ENCODE data around the gene QRFPR. TPM values are rescaled to one million over a fixed set of nuclear protein-coding genes. Genes with fewer than 3 reads are reported as not detected.

The QRFPR gene
- polyA plus RNA-seq, 3 donors = not detected

DNA sequence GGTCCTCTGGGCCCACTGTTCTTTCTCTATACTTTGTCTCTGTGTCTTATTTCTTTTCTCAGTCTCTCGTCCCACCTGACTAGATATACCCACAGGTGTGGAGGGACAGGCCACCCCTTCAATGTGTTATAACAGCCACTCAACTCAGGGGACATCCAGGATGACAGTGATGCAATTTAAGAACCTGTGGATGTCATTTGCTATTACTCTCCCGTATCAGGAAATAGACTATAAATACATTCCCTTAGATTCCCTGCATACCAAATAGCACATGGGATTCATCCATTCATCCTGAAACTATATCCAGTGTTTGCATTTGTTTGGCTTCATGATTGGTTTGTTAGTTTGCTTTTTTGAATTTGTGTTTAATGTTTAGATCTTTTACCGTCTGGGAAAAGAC, 16.6 kb upstream of the QRFPR start:
- H4K20me1 ChIP-seq (ENCODE audit: insufficient read depth, low read length) = no peaks in the 10 kb centered on the region
- no peak overlapping the region for H2AFZ ChIP-seq (ENCODE audit: insufficient read depth, low read depth, low read length, poor library complexity, severe bottlenecking)
- H3K4me3 ChIP-seq (replicated peaks in 1 of 3; ENCODE audit: low read depth in 2 of 3, low read length in 3 of 3) = no peak overlapping the region
- Mint-ChIP-seq H3K27me3 (ENCODE audit: low read depth in 3 of 3) (peaks cover 1 to 2% (median 1%) of the 10 kb centered on the region in 3 donors), H3K4me1 (no peaks in the 10 kb centered on the region), H3K4me3 (no peak overlapping the region), H3K27ac (no peak overlapping the region), H3K9me3 (peaks cover 0 to 5% (median 0%) of the 10 kb centered on the region in 7 donors), H3K36me3 (no peaks in the 10 kb centered on the region)
- no peaks in the 10 kb centered on the region for H3K9me3 ChIP-seq (replicated peaks in 1 of 2; ENCODE audit: control insufficient read depth in 1 of 2, insufficient read depth in 1 of 2, low read length in 2 of 2)
- no peak for DNase-seq
- H3K36me3 ChIP-seq (replicated peaks in 1 of 2; ENCODE audit: control insufficient read depth in 1 of 2, insufficient read depth in 2 of 2, low read length in 2 of 2) = no peaks in the 10 kb centered on the region
- no peaks in the 10 kb centered on the region for H3K4me1 ChIP-seq (ENCODE audit: control insufficient read depth in 1 of 2, insufficient read depth in 2 of 2, low read length in 2 of 2)
- H3K27ac ChIP-seq (ENCODE audit: low read depth in 1 of 2, low read length in 2 of 2) = no peak overlapping the region
- 100% methylated on average over 2 of the region's 3 CpGs for whole genome bisulfite sequencing (ENCODE audit: insufficient coverage)
- no peak overlapping the region for H3K9ac ChIP-seq (ENCODE audit: insufficient read depth, low read length, poor library complexity, severe bottlenecking)
- no peaks in the 10 kb centered on the region for H3K27me3 ChIP-seq (ENCODE audit: control insufficient read depth in 2 of 2, insufficient read depth in 2 of 2, low read length in 2 of 2)
- no peak overlapping the region for H3K4me2 ChIP-seq (replicated peaks; ENCODE audit: extremely low read depth, low read length, poor library complexity, severe bottlenecking)
- TF ChIP-seq, protein P1, sequence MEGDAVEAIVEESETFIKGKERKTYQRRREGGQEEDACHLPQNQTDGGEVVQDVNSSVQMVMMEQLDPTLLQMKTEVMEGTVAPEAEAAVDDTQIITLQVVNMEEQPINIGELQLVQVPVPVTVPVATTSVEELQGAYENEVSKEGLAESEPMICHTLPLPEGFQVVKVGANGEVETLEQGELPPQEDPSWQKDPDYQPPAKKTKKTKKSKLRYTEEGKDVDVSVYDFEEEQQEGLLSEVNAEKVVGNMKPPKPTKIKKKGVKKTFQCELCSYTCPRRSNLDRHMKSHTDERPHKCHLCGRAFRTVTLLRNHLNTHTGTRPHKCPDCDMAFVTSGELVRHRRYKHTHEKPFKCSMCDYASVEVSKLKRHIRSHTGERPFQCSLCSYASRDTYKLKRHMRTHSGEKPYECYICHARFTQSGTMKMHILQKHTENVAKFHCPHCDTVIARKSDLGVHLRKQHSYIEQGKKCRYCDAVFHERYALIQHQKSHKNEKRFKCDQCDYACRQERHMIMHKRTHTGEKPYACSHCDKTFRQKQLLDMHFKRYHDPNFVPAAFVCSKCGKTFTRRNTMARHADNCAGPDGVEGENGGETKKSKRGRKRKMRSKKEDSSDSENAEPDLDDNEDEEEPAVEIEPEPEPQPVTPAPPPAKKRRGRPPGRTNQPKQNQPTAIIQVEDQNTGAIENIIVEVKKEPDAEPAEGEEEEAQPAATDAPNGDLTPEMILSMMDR (IDR thresholded peaks at IDR 0.05) = no peak
- intact Hi-C loops (cut with micrococcal nuclease) = no loop called here
- no peaks in the 10 kb centered on the region for H3K79me2 ChIP-seq (ENCODE audit: insufficient read depth, low read length)

DNA sequence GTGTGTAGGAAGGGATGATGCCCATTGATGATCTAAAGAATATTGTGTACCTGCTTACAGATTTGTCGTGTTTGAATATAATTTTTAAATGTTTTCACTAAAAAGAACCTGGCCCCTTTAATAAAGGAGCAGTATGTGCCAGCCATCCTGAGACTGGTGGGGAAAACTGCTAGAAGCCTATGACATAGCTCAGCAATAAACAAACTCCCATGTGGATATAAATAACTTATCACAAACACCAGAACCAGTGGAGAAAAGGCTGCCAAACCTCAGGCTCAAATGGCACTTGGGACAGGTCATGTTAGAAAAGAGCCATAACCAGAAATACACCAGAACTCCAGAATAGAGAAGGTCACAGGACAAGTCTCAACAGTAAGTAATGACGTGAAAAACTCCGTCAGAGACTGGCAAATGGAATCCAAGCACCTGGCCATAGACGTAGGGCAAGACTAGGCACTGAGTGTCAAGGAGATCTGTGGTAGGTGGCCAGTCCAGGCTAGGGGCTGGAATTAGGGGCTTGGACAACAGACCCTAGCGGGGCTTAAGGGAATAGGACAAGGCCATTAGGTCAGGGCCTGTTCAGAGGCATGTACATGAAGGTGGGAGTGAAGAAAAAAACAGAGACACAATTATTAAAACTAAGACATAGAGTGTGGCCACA, 11.7 kb upstream of the QRFPR start:
- H3K27me3 Mint-ChIP-seq (ENCODE audit: low read depth in 3 of 3) = peaks cover 1 to 4% (median 2%) of the 10 kb centered on the region in 3 donors
- Histone ChIP-seq H3K27me3 (ENCODE audit: control insufficient read depth in 2 of 2, insufficient read depth in 2 of 2, low read length in 2 of 2) (no peaks in the 10 kb centered on the region), H3K79me2 (ENCODE audit: insufficient read depth, low read length) (no peaks in the 10 kb centered on the region), H4K20me1 (ENCODE audit: insufficient read depth, low read length) (no peaks in the 10 kb centered on the region), H3K9me3 (replicated peaks in 1 of 2; ENCODE audit: control insufficient read depth in 1 of 2, insufficient read depth in 1 of 2, low read length in 2 of 2) (no peaks in the 10 kb centered on the region), H3K27ac (ENCODE audit: low read depth in 1 of 2, low read length in 2 of 2) (no peak overlapping the region), H3K4me1 (ENCODE audit: control insufficient read depth in 1 of 2, insufficient read depth in 2 of 2, low read length in 2 of 2) (no peaks in the 10 kb centered on the region), H3K4me3 (replicated peaks in 1 of 3; ENCODE audit: low read depth in 2 of 3, low read length in 3 of 3) (no peak overlapping the region), H3K9ac (ENCODE audit: insufficient read depth, low read length, poor library complexity, severe bottlenecking) (no peak overlapping the region), H3K4me2 (replicated peaks; ENCODE audit: extremely low read depth, low read length, poor library complexity, severe bottlenecking) (no peak overlapping the region), H2AFZ (ENCODE audit: insufficient read depth, low read depth, low read length, poor library complexity, severe bottlenecking) (no peak overlapping the region), H3K36me3 (replicated peaks in 1 of 2; ENCODE audit: control insufficient read depth in 1 of 2, insufficient read depth in 2 of 2, low read length in 2 of 2) (no peaks in the 10 kb centered on the region)
- no peak for DNase-seq
- no peak overlapping the region for H3K27ac Mint-ChIP-seq
- no peaks in the 10 kb centered on the region for H3K4me1 Mint-ChIP-seq
- TF ChIP-seq, protein P1 (IDR thresholded peaks at IDR 0.05) = no peak
- WGBS (ENCODE audit: insufficient coverage) = 63% methylated on average over 3 of the region's 5 CpGs
- intact Hi-C loops (cut with micrococcal nuclease) = no loop called here
- H3K4me3 Mint-ChIP-seq = no peak overlapping the region
- H3K36me3 Mint-ChIP-seq = no peaks in the 10 kb centered on the region
- peaks cover 0 to 11% (median 4%) of the 10 kb centered on the region in 7 donors for H3K9me3 Mint-ChIP-seq

All from CD14-positive monocyte (primary cell).